DLD1 (cell line): ENCODE data around the gene CACNA2D2.

Experiments used
- in situ Hi-C: cut with HindIII; loops from 2 replicates; pipeline ENCODE4 v1.10.0; 2017; ENCODE audit warnings: low sequenced_read_pairs

The CACNA2D2 gene

DNA sequence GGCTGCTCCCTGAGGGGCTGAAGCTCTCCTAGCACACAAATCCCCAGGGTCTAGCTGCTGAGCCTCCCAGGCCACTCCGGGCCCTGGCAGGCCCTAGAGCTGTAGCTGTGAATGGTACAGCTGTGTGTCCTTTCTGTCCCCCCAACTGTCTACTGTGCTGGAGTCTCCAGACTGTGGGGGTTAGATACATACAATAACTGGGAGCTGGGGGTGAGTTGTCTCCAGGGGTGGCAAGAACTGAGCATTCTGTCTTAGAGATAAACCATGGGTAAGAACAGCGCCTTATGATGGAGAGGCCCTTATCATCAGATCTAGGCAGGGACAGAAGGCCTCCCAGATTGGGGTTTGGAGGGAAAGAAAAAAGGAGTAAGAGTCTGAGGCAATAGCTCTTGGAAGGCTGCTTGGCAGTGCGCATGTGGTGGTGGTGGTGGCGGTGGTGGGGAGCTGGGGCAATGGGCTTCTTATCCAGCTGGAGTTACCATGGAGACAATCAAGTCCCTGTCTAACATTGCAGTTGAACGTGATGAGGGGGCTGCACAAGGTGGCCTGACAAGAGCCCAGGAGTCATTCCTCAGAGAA lies 149.2 kb downstream of the CACNA2D2 start:
- in situ Hi-C loops = no loop called here

DNA sequence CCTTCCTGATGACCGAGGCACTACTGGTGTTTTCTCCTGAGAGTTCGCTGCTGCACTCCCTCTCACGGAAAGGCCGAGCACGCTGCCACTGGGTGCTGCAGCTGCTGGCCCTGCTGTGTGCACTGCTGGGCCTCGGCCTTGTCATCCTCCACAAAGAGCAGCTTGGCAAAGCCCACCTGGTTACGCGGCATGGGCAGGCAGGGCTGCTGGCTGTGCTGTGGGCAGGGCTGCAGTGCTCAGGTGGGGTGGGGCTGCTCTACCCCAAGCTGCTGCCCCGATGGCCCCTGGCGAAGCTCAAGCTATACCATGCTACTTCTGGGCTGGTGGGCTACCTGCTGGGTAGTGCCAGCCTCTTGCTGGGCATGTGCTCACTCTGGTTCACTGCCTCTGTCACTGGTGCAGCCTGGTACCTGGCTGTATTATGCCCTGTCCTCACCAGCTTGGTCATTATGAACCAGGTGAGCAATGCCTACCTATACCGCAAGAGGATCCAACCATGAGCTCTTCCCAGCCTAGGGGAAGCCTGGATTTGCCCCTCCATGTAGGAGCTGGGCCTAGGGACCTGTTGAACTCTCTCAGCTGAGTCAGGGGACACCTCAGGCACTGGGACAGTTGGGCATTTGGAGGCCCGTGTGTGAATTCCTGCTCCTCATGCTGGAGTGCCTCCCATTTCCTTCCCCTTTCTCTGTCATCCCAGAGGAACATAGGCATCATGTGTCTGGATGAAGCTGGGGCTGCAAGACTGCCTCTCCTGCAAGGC lies 150.0 kb downstream of the CACNA2D2 start:
- in situ Hi-C loops = no loop called here

DNA sequence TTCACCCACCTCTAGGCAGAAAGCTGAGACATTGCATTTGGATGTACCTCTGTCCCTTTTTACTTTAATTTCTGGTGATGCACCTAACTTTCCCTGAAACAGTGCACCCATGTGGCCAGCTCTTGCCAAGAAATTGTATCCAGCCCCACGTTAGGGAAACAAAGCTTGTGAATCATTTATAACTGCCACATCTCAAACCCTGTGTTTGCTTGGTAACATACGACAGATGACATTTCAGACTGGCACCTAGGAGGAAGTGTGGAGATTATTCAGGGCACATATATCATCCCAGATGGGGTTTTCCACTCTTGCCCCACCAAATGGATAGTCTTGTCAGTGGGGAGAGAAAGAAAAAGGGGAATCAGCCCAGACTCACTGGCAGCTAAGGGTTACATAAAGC lies 150.7 kb downstream of the CACNA2D2 start:
- in situ Hi-C loops = no loop called here

DNA sequence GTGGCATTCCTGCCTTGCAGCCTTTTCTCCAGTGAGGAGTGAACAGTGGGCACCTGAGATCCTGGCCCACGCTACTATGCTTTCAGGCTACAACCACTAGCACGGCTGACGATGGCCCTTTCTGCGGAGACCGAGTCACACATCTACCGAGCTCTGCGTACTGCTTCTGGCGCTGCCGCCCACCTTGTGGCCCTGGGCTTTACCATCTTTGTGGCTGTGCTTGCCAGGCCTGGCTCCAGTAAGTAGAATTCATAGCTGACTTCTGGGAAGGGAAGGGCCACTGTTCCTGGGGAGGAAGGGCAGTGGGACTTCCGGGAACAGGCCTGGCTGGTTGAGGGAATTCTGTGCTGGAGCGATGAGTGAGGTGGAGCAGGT lies 152.1 kb downstream of the CACNA2D2 start:
- in situ Hi-C loops = no loop called here

DNA sequence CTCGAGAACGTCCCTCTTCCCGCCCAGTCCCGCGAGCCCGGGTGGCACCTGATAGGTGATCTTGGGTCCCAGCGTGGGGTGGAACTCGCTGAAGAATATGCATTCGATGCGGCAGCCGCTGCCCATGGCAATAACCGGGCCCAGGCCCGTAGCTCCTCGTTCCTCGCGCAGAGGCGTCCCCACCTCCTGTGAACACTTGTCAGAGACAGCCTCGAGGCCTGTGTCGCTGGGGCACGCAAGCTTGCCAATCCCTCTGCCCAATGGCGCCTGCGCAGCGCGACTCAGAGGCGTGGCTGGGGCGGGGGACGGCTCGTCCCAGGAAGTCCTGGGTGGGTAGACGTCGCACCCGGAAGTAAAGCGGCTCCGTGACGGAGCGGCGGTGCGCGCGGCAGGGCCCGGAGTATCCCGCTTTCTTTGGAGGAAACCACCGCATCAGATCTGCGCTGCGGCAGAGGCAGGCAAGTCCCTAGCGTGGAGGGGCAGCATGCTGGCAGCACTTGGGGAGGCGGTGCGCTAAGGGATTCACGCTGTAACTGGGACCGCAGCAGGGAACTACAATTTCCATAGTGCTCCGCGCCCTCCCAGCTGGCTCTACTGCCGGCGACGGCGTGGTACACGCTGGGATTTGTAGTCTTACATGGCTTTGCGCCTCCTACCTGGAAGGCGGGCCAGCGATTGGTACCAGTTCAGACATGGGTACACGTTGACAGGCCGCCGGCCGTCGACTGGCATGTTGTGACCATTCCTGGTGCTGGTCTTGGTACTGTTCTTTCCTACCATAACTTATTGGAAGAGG lies 152.7 kb downstream of the CACNA2D2 start, which contains the start of the genes CYB561D2 and NPRL2:
Gene CYB561D2, plus strand, starts transcription at position 336 of the 796 bp plus-strand sequence. CDS start 572 bp downstream, outside the sequence.
Gene NPRL2, minus strand, starts transcription at position 249 of the 796 bp plus-strand sequence. Its CDS starts 123 bp downstream, at position 126.
- in situ Hi-C loops = no loop called here

DNA sequence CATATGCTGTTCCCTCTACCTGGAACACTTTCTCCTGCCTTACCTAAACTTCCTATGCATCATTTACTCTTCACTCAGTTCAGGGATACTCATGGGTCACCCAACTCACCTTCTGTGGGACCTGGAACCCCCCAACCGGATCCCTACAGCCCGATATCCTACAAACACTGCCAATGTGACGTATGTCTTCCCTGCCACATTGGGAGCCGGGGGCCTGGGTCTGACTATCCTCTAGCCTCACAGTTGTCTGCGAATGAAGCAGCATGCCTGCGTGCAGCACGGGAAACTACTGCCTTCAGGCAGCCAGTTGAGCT lies 153.3 kb downstream of the CACNA2D2 start:
- in situ Hi-C loops = no loop called here

DNA sequence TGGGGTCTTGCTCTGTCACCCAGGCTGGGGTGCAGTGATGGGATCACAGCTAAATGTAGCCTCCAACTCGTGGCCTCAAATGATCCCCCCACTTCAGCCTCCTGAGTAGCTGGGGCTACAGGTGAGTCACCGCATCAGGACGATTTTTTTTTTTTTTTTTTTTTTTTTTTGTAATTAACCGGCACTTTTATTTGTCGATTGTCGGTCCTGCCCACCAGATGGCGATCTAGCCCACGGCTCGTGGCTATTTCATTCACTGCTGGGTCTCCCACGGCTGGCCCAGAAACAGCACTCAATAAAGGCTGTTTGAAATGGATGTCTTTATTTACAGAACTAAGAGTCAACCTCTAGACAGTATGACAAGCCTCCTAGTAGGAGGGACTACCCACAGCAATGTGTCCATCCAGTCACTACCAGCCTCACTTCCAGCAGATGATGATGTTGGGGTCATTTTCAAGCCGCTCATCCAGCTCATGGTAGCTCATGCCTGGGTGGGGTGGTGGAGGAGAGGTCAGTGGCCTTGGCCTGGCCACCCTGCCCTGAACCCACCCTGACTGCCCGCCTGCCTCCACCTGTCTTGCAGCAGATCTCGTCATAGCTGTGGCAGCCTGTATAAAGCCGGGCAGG lies 156.1 kb downstream of the CACNA2D2 start:
- in situ Hi-C loops = loop anchor here (25.0 kb wide), 1 partner anchor 1040 kb away; the partner anchor contains the start of genes MANF and RBM15B

DNA sequence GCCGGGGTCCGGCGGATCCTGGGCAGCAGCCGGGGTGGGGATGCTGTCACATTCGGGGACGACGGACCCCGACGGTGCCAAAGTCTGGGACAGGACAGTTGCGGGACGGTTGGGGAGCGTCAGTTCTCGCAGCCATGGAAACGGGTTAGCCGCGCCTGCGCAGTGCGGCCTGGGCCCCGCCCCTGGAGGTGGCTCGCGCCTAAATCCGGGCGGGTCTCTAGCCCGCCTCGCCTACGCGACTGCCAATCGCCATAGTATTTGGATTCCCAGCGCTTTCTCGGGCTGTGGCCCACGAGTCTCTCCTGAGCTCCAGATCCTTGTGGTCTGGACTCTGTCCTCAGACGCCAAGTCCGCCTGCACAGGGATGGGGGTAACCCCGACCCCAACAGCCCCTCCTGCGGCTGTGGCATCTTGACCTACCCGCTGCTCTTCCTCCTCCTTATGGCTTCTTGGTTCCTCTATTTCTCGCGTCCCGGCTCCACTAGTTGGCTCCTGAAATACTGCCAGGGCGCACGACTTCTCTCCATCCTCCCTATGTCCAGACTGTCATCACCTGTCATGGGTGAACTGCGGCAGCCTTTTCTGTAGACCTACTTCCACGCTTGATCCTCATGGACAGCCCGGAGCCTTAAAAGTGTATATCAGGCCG lies 157.7 kb downstream of the CACNA2D2 start, which contains the start of gene ZMYND10:
Gene ZMYND10, minus strand, starts transcription at position 147 of the 649 bp plus-strand sequence. CDS start 153 bp downstream, outside the sequence.
- in situ Hi-C loops = loop anchor here (25.0 kb wide), 1 partner anchor 1042 kb away; the partner anchor contains the start of genes MANF and RBM15B

DNA sequence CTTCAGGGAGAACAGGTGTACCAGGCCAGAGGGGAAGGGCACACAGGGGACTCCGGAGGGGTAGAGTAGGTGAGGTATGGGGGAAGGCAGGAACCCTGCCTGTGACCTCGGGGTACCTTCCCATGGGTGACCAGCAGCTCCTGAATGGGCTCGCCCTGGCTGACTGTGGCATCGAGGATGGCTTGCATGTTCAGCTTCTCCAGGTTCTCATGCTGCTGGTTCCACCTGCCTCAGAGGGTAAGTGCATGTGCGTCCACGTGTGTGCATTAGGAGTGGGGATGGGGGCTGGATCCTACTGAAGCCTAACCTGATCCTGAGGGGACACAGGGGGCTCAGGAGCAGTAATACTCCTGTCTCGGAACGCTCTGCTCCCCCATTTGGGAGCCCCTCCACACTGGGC lies 158.4 kb downstream of the CACNA2D2 start:
- in situ Hi-C loops = loop anchor here (25.0 kb wide), 1 partner anchor 1042 kb away; the partner anchor contains the start of genes MANF and RBM15B

DNA sequence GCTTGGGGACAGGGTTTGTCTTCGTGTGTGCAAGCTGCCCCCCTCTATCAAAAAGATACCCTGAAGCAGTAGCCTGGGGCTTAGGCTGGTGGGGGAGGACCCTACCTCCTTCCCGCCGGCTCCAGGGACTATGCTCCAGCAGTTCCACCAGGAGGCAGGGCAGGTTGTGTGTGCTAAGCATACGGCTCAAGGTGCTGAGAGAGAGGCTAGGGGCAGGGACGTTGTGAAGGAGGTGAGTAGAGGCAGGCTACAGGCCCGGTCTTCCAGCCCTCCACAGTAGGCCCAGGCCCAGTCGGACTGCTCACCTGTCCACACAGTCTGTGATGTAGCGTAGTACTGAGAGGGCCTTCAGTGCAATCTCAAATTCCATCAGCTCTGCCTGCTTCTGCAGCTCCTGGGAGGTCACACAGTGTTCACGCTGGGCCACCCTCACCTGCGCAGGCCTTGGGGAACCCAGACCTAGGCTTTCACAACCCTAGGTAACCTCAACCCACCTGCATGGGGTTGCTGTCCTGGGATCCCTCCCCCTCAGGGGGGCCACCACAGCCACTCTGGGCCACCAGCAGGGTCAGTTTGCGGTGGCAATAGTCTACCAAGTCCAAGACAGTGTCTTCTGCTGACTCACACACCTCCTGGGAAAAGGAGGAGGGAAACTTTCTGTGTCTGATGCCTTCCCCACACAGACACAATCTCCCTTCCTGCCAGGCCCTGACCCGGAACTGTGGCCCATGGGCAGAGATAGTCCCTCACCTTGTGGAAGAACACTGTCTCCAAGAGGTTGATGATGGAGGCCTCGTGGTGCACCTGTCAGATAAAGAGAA lies 160.4 kb downstream of the CACNA2D2 start:
- in situ Hi-C loops = loop anchor here (25.0 kb wide), 1 partner anchor 1044 kb away; the partner anchor contains the start of genes MANF and RBM15B

DNA sequence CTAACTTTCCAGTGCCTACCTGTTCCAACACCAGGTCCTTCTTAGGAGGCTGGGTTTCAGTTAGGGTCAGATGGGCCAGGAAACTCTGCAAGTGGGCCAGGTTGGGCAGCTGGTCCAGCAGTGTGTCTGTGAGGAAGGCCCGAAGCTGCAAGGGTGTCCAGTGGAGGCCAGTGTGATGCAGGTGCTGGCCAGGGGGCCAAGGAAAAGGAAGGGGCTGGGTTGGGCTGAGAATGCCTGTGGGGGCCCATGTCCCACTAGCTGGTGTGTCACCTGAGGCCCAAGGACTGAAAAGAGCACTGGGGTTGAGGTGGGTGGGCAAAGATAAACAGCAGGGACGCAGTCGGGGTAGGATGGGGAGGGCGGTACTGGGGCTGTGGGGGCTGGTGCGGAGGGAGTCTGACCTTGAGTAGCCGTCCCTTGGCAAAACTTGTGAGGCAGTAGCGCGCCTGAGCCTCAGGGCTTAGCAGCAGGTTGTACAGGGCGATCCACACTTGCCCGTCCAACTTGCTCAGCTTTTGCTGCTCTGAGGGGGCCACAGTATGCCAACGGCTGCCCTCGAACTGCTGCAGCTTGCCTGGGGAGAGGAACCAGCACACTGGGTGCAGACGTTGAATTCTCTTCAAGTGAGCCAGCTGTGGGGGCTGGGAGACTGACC lies 161.3 kb downstream of the CACNA2D2 start:
- in situ Hi-C loops = loop anchor here (25.0 kb wide), 1 partner anchor 1045 kb away; the partner anchor contains the start of genes MANF and RBM15B

DNA sequence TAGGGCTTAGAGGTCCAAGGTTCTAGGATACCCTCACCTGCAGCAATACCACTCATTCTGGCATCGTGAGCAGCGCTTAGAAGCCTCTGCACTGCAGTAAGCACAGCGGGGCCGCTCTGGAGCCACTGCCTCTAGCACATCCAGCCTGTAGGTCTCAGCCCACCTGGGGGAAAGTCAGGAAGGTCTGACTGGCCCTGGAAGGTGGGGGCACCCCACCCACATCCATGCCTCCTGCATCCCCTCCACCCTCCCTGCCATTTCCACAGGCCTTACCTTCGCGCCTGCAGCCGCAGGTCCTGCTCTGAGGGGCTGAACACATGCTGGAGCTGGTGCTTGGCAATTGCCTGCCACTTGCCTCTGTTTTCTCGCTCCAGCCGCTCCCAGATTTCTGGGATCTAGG lies 161.9 kb downstream of the CACNA2D2 start:
- in situ Hi-C loops = loop anchor here (25.0 kb wide), 1 partner anchor 1046 kb away; the partner anchor contains the start of genes MANF and RBM15B

DNA sequence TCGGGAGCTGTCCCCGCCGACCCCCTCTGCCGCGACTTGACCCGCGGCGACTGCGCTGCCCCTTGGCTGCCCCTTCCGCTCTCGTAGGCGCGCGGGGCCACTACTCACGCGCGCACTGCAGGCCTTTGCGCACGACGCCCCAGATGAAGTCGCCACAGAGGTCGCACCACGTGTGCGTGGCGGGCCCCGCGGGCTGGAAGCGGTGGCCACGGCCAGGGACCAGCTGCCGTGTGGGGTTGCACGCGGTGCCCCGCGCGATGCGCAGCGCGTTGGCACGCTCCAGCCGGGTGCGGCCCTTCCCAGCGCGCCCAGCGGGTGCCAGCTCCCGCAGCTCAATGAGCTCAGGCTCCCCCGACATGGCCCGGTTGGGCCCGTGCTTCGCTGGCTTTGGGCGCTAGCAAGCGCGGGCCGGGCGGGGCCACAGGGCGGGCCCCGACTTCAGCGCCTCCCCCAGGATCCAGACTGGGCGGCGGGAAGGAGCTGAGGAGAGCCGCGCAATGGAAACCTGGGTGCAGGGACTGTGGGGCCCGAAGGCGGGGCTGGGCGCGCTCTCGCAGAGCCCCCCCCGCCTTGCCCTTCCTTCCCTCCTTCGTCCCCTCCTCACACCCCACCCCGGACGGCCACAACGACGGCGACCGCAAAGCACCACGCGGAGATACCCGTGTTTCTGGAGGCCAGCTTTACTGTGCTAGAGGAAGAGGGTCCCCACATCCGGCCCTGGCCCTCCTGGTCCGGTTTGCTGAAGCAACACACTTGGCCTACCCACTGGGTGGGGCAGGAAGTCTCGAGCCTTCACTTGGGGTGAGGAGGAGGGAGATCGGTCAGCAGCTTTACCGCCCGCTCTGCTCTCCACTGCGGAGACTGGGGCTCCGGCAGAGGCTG lies 162.7 kb downstream of the CACNA2D2 start, which contains the start of gene RASSF1:
Gene RASSF1, minus strand, starts transcription at position 389 of the 882 bp plus-strand sequence. Its CDS starts 31 bp downstream, at position 358.
- in situ Hi-C loops = loop anchor here (25.0 kb wide), 1 partner anchor 1047 kb away; the partner anchor contains the start of genes MANF and RBM15B

DNA sequence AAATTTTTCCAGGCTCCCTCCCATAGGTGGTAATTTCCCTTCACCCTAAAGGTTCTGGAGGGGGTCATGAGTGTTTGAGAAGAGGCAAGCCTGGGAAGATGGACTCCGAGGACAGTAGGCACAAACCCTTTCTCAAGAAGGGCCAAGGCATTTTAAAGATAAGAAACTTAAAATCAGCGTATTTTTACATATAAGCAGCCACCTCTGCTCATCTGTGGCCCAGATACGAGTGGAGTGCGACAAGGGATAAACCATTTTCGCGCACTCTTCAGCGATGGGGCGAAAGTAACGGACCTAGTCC lies 163.3 kb downstream of the CACNA2D2 start:
- in situ Hi-C loops = loop anchor here (25.0 kb wide), 1 partner anchor 1047 kb away; the partner anchor contains the start of genes MANF and RBM15B

DNA sequence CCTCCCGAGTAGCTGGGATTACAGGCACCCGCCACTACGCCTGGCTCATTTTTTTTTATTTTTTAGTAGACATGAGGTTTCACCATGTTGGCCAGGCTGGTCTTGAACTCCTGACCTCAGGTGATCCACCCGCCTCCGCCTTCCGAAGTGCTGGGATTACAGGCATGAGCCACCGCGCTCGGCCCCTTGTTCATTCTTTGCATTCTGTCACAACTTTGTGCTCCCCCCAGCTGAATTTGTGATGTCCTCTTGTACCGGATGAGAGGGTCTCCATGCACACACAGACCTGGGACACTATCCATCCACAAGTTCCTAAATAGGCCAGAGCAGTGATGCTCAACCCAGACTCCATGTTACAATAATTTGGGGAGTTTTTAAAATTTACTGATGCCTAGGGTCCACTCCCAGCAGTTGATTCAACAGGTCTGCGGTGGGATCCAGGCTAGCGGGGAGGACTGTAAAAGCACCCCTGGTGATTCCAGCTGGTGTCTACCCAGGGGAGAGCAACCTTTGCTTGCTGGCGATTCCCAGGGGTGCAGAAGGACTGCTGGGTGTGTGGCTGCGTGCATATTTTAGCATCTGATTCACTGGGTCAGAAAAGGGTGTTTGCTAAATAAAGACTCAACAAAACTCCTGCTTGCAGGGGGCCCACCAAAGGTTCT lies 163.8 kb downstream of the CACNA2D2 start:
- in situ Hi-C loops = loop anchor here (25.0 kb wide), 1 partner anchor 1048 kb away; the partner anchor contains the start of genes MANF and RBM15B

DNA sequence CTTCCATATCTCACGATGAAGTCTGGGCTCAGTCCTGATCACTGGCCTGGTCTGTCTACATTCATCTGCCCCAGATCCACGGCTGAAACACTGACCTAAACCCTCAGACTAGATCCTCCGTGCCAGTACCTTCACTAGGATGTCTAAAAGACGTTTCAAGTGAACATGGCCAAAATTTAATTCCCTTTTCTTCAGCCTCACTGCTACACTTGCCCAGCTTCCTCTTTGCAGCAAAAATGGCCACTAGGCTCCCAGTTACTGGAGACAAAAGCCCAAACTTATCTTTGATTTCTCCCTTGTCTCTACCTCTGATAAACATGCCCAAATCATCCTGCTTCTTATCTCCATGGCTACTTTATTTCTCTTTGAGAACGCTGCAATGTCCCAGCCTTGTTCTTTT lies 164.5 kb downstream of the CACNA2D2 start:
- in situ Hi-C loops = loop anchor here (25.0 kb wide), 1 partner anchor 1048 kb away; the partner anchor contains the start of genes MANF and RBM15B
